Right renal cortex interstitium (tissue), 3 donors: ENCODE data around the gene RHBDF1. TPM values are rescaled to one million over a fixed set of nuclear protein-coding genes. Genes with fewer than 3 reads are reported as not detected.
"Not testable (repeated sequence)": the region's sequence is repeated elsewhere in the genome, so short reads cannot be mapped to it uniquely, and the experiment has no call there.

ENCODE experiments used
- DNase-seq, 3 donors: peaks; one replicate each; pipeline ENCODE4 v3.0.0-alpha.2; 2013; ENCODE audit warnings: low read depth in 3 of 3, low spot score in 2 of 3
- polyA plus RNA-seq, 3 donors: library from polyadenylated mRNA; unstranded; fragments of 120-200 nt; gene quantifications; one replicate each; pipeline ENCODE4 v1.2.1, GENCODE V29; 2013; ENCODE audit not compliant: insufficient read length in 3 of 3

The RHBDF1 gene
- polyA plus RNA-seq, 3 donors: 20.1 to 20.8 (median 20.7) TPM

GRCh38 chr16:60929-61878, 11.2 kb downstream of the RHBDF1 start:
- no peak for DNase-seq

- no peak for DNase-seq
Observed at GRCh38 chr16:60166-60565, 12.3 kb downstream of the RHBDF1 start.

GRCh38 chr16:59440-60059, 12.9 kb downstream of the RHBDF1 start:
- no peak for DNase-seq

- DNase-seq: no peak
Observed at GRCh38 chr16:58491-59439, 13.7 kb downstream of the RHBDF1 start.

- no peak for DNase-seq
Observed at GRCh38 chr16:57711-58110, 14.7 kb downstream of the RHBDF1 start.

- no peak for DNase-seq
Observed at GRCh38 chr16:56231-56927, 16.1 kb downstream of the RHBDF1 start.

- no peak for DNase-seq
Observed at GRCh38 chr16:55571-56136, 16.8 kb downstream of the RHBDF1 start.

GRCh38 chr16:54237-54581, 18.2 kb downstream of the RHBDF1 start:
- no peak for DNase-seq

GRCh38 chr16:53346-54236, 18.8 kb downstream of the RHBDF1 start, which contains the start of the genes POLR3K and SNRNP25:
POLR3K (minus strand) TSS chr16:53608; CDS start chr16:53586, 22 bp downstream.
SNRNP25 (plus strand) TSS chr16:53828; CDS start chr16:54017, 189 bp downstream.
- peak; percentile 85 to 89 (median 87) for DNase-seq

- no peak for DNase-seq
Observed at GRCh38 chr16:50769-51591, 21.5 kb downstream of the RHBDF1 start.

GRCh38 chr16:47234-47633, 25.2 kb downstream of the RHBDF1 start:
- DNase-seq: no peak

GRCh38 chr16:46510-46909, 25.9 kb downstream of the RHBDF1 start:
- DNase-seq: not testable (repeated sequence)

- no peak for DNase-seq
Observed at GRCh38 chr16:45454-45853, 27.0 kb downstream of the RHBDF1 start.

- DNase-seq: no peak
Observed at GRCh38 chr16:44655-45054, 27.8 kb downstream of the RHBDF1 start.

GRCh38 chr16:43294-43693, 29.1 kb downstream of the RHBDF1 start:
- DNase-seq: no peak

GRCh38 chr16:42691-43090, 29.7 kb downstream of the RHBDF1 start:
- DNase-seq: no peak

GRCh38 chr16:42069-42457, 30.4 kb downstream of the RHBDF1 start:
- no peak for DNase-seq
